Keratinocyte (primary cell): ENCODE measurements around the gene IQCK. TPM values are rescaled to one million over a fixed set of nuclear protein-coding genes. Genes with fewer than 3 reads are reported as not detected.

Experiments used
- DNase-seq: peaks from one replicate; pipeline ENCODE4 v3.0.0-alpha.2; 2011; ENCODE audit warnings: low read depth, missing footprints, low spot score
- FAIRE-seq: peaks from 2 replicates; lab custom pipeline; 2011; peaks lifted over from hg19 to GRCh38; lab: Jason Lieb, UNC
- H2AFZ ChIP-seq: 2 replicates; pipeline ENCODE4 v1.6.0; 2012; ENCODE audit warnings: low read length, control low read depth, inconsistent platforms; ENCODE audit not compliant: control insufficient read depth
- H3K27ac ChIP-seq: 2 replicates; pipeline ENCODE4 v1.5.1; 2011; ENCODE audit warnings: low read length; ENCODE audit not compliant: control insufficient read depth, insufficient read depth
- H3K27me3 ChIP-seq: 3 replicates; pipeline ENCODE4 v1.6.0; 2011; ENCODE audit warnings: low read length; ENCODE audit not compliant: control insufficient read depth, insufficient read depth; ENCODE audit errors: extremely low read depth
- H3K36me3 ChIP-seq, 2 experiments: 2 replicates in 1 of 2; 3 replicates in 1 of 2; pipeline ENCODE4 v1.5.1; 2011; ENCODE audit warnings: low read length in 2 of 2, mild to moderate bottlenecking in 1 of 2; ENCODE audit not compliant: control insufficient read depth in 2 of 2, insufficient read depth in 2 of 2; ENCODE audit errors: extremely low read depth in 1 of 2
- H3K4me1 ChIP-seq: 3 replicates; pipeline ENCODE4 v1.5.1; 2011; ENCODE audit warnings: low read length; ENCODE audit not compliant: control insufficient read depth, insufficient read depth; ENCODE audit errors: extremely low read depth
- H3K4me2 ChIP-seq: 3 replicates; pipeline ENCODE4 v1.6.0; 2011; ENCODE audit warnings: low read depth, low read length; ENCODE audit not compliant: control insufficient read depth, insufficient read depth; ENCODE audit errors: extremely low read depth
- H3K4me3 ChIP-seq, 3 experiments: fragments of 200-600 bp in 1 of 3; sonication (generic) in 1 of 3; 2 replicates in 2 of 3; 3 replicates in 1 of 3; pipeline ENCODE4 v1.5.1; 2011 to 2016; ENCODE audit warnings: low read length in 3 of 3, mild to moderate bottlenecking in 3 of 3, control low read depth in 2 of 3, inconsistent platforms in 1 of 3, low read depth in 1 of 3, mixed read lengths in 1 of 3, mixed run types in 1 of 3, moderate library complexity in 1 of 3; ENCODE audit not compliant: control insufficient read depth in 2 of 3, insufficient read depth in 2 of 3; ENCODE audit errors: extremely low read depth in 1 of 3
- H3K79me2 ChIP-seq: 2 replicates; pipeline ENCODE4 v1.6.0; 2012; ENCODE audit warnings: low read length; ENCODE audit not compliant: control insufficient read depth, insufficient read depth
- H3K9ac ChIP-seq: 3 replicates; pipeline ENCODE4 v1.6.0; 2011; ENCODE audit warnings: low read length; ENCODE audit not compliant: control insufficient read depth, insufficient read depth; ENCODE audit errors: extremely low read depth
- H3K9me1 ChIP-seq: 3 replicates; pipeline ENCODE4 v1.6.0; 2011; ENCODE audit warnings: low read length; ENCODE audit not compliant: control insufficient read depth, insufficient read depth; ENCODE audit errors: extremely low read depth
- H3K9me3 ChIP-seq: 2 replicates; pipeline ENCODE4 v1.5.1; 2012; ENCODE audit warnings: low read depth, low read length; ENCODE audit not compliant: control insufficient read depth
- H4K20me1 ChIP-seq: 3 replicates; pipeline ENCODE4 v1.6.0; 2011; ENCODE audit warnings: low read length; ENCODE audit not compliant: control insufficient read depth, insufficient read depth; ENCODE audit errors: extremely low read depth
- EZH2 ChIP-seq: IDR thresholded peaks from one replicate; pipeline ENCODE4 v1.6.1; 2012; ENCODE audit warnings: inconsistent platforms, mild to moderate bottlenecking, low read length, moderate library complexity
- dilution Hi-C: fragments of 300-500 bp; cut with MboI; formaldehyde crosslinking; loops from one replicate; pipeline ENCODE4 v1.7.0; 2020; ENCODE audit warnings: low sequenced_read_pairs; ENCODE audit not compliant: extremely low pct_ligation_motif_present
- polyA plus RNA-seq, 5 experiments: library from polyadenylated mRNA; depleted of rRNA in 3 of 5; stranded (reverse) in 3 of 5; stranded (forward) in 1 of 5; unstranded in 1 of 5; fragments of >200 nt; gene quantifications; 1 replicate in 1 of 5; 2 replicates in 3 of 5; 3 replicates in 1 of 5; pipeline versions ENCODE4 v1.2.1 to v1.2.3, GENCODE V29; 2011 to 2012; ENCODE audit warnings: missing spikeins in 2 of 5, low read depth in 1 of 5, low replicate concordance in 1 of 5
- TF ChIP-seq, protein P1 (sequence below), 3 experiments: IDR thresholded peaks in 1 of 3; conservative IDR thresholded peaks in 1 of 3; optimal IDR thresholded peaks in 1 of 3; 2 replicates in 2 of 3; 3 replicates in 1 of 3; pipeline versions ENCODE3 to v1.5.1; 2011; ENCODE audit warnings: low read length in 3 of 3, mild to moderate bottlenecking in 3 of 3, moderate library complexity in 2 of 3, control low read depth in 1 of 3, inconsistent platforms in 1 of 3; ENCODE audit not compliant: insufficient read depth in 2 of 3; ENCODE audit errors: extremely low read depth in 1 of 3

Gene IQCK
- polyA plus RNA-seq, 1 donor (not counting 4 experiments of a cell fraction or from before 2014, with no cell fraction given), result 9.7 TPM

DNA sequence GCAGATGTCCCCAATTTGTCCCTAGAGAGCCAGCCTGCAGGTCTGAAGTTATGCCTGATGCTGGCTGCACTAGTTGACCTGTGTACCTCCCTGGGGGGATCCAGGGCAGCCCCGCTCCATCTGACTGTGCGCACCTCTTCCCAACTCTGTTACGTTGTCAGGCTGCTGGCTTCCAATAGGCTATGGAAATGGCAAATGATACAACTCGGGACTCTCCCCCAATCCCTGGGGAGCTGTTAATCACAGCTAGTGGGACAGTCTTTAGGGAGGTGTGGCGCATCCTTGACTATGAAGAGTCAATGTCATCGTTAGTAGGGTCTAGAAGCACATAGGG lies 136.4 kb downstream of the IQCK start:
- Histone ChIP-seq H3K79me2 (no peaks in the 10 kb centered on the region), H3K27ac (no peak overlapping the region), H3K36me3 (no peaks in the 10 kb centered on the region), H3K27me3 (no peaks in the 10 kb centered on the region), H3K9ac (no peak overlapping the region), H3K4me3 (no peak overlapping the region), H4K20me1 (no peaks in the 10 kb centered on the region), H3K4me2 (no peak overlapping the region), H2AFZ (no peak overlapping the region), H3K4me1 (no peaks in the 10 kb centered on the region), H3K9me1 (no peaks in the 10 kb centered on the region), H3K9me3 (no peaks in the 10 kb centered on the region)
- no peak for TF ChIP-seq EZH2
- TF ChIP-seq, protein P1, sequence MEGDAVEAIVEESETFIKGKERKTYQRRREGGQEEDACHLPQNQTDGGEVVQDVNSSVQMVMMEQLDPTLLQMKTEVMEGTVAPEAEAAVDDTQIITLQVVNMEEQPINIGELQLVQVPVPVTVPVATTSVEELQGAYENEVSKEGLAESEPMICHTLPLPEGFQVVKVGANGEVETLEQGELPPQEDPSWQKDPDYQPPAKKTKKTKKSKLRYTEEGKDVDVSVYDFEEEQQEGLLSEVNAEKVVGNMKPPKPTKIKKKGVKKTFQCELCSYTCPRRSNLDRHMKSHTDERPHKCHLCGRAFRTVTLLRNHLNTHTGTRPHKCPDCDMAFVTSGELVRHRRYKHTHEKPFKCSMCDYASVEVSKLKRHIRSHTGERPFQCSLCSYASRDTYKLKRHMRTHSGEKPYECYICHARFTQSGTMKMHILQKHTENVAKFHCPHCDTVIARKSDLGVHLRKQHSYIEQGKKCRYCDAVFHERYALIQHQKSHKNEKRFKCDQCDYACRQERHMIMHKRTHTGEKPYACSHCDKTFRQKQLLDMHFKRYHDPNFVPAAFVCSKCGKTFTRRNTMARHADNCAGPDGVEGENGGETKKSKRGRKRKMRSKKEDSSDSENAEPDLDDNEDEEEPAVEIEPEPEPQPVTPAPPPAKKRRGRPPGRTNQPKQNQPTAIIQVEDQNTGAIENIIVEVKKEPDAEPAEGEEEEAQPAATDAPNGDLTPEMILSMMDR (optimal IDR thresholded peaks at IDR 0.05 in 1 of 3, IDR thresholded peaks at IDR 0.05 in 1 of 3, conservative IDR thresholded peaks at IDR 0.05 in 1 of 3; ENCODE audit: extremely low read depth in 1 of 3, insufficient read depth in 2 of 3, low read length in 3 of 3), result no peak
- DNase-seq (no peak), FAIRE-seq (no peak)
- dilution Hi-C loops, result no loop called here

DNA sequence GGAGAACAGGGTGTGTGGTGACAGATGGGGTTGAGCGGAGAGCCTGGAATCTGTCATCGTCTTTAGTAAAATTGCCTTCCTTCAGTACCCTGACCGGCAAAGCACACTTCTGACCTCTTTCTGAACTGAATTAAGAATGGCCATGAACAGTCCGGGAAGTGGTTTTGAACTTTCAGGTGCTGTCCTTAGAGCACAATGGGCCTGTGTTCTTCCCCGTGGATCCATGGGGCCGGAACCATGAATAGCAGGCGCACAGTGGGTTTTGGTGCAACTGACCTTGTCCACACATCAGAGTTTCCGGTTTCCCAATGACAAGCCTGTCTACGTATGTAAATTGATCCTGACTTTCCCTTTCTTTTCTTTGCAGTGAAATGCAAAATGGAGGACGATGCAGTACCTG lies 138.0 kb downstream of the IQCK start:
- Histone ChIP-seq H3K4me2 (no peak overlapping the region), H3K79me2 (no peaks in the 10 kb centered on the region), H2AFZ (no peak overlapping the region), H3K9me1 (no peaks in the 10 kb centered on the region), H3K27ac (no peak overlapping the region), H4K20me1 (no peaks in the 10 kb centered on the region), H3K4me3 (no peak overlapping the region), H3K36me3 (no peaks in the 10 kb centered on the region), H3K9ac (no peak overlapping the region), H3K9me3 (no peaks in the 10 kb centered on the region), H3K4me1 (no peaks in the 10 kb centered on the region), H3K27me3 (no peaks in the 10 kb centered on the region)
- no peak for DNase-seq
- dilution Hi-C loops, result no loop called here
- TF ChIP-seq, protein P1 (optimal IDR thresholded peaks at IDR 0.05 in 1 of 3, IDR thresholded peaks at IDR 0.05 in 1 of 3, conservative IDR thresholded peaks at IDR 0.05 in 1 of 3; ENCODE audit: extremely low read depth in 1 of 3, insufficient read depth in 2 of 3, low read length in 3 of 3), result no peak
- TF ChIP-seq EZH2, result no peak
- FAIRE-seq, result no peak
